SKM-1 treated with dmso at 0.1 percent for 144 hours (cell line): Measurements from ENCODE around the gene OSM.
A peak's percentile ranks its signal among the peaks of the same experiment; 100 is the strongest.

Experiments used
- DNase-seq: peaks from one replicate; lab custom pipeline; 2025; ENCODE audit not compliant: unreplicated experiment; lab: John Stamatoyannopoulos, UW

OSM gene

DNA sequence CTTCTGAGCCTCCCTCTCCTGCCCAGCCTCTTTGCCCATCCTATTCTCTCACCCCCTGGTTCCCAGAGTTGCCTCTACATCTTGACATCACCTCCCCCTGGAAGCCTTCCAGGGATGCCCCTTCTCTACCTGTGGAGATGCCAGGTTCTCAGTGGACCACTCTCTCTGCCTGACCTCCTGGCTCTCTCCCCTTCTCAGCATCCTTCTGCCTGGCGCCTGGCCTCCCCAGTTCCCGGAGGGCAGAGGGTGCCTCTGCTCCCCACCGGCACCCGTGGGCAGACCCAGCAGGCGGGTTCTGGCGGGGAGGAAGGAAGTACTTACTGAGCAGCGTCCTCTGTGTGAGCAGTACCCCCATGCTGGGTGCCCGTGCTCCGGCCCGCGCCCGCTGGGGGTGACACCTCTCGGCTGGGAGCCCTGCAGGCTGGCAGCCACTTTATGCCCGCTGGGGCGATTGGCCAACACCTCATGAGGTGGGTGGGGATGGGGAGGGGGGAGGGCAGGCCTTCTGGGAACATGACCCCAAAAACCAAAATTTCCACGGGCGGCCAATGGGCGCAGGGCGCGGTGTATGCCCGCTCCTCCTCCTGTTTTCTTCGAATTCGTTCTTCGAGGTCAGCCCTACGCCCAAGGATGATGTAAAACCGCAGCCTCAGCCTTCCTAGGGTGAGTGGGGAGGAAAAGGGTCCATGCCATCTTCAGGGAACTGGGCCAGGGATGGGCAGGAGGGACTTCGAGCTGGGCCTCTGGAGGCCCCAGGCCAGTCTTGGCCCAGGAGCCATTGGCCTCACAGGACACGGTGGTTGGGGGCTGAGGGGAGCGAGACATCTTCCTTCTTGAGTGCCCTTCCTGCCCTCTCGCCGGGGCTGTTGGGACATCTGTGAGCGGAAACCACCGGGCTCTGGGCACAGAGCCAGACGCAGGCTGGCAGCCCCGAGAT, at the start of gene OSM:
OSM (minus strand) TSS at position 407 of the 937 bp plus-strand sequence; CDS start at position 355, 52 bp downstream.
- peak; percentile 84 for DNase-seq

DNA sequence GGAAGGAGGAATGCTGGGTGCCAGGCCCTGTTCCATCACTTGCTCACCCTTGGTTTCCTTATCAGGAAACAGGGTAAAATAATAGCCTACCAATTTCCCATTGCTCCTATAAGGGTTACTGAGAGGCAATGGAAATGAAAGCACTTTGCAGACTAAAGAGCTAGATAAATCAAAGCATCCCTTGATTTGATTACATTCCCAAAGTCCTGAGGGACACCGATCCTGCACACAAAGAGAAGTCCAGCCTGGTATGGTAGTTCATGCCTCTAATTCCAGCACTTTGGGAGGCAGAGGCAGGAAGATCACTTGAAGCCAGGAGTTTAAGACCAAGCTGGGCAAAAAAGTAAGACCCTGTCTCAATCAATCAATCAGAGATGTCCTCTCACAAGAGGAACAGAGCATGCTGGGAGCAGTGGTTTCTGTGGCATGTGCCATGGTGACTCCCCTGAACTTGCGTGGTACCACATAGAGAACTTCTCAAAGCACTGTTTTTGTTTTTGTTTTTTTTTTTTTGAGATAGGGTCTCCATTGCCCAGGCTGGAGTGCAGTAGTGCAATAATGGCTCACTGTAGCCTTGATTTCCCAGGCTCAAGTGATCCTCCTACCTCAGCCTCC, 49.4 kb upstream of the OSM start:
- no peak for DNase-seq

DNA sequence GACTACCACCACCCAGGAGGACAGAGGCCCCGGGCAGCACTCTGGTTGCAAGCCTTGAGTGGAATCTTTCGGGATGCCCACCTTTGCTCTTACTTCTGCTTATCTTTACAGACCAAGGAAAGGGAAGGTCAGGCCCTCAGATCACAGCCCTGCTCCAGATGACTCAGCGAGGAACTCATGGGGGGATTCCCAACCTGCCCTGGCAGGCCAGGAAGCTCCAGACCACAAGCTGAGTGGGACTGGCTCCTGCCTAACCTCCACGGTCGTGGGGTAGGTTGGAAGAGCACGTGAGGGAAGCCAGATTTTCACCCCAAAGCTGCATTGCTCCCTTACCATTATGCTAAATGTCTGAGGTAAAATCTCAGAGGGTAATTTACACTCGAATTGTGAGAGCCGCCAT, 48.3 kb upstream of the OSM start:
- no peak for DNase-seq

DNA sequence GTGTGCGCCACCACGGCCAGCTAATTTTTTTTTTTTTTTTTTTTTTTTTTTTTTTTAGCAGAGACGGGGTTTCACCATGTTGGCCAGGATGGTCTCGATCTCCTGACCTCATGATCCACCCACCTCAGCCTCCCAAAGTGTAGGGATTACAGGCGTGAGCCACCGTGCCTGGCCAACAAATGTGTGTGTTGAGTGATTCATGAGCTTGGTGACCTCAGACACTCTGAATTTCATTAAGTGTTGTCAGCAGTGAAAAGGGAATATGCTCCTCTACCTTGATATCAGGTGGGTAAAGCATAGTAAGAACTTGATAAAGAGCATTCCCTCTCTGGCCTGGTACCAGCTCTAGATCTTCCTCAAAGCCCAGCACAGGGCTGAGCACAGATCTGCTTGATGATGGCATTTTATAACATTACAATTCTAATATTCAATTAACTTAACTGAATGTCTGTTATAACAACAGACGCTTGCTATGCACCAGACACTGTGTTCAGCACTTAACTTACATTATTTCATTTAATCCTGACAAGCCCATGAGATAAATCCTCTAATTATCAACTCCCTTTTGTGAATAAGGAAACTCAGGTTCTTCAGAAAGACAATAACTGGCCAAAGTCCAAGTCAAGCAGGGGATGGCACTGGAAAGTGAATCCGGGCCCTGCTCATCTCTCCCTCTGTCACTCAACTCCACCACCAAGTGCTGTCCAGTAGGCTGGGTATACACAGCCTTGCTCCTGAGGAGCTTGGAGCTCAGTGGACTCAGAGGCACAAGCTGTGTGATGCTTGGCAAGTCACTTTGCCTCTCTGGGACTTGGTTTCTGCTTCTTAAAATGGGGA, 47.1 kb upstream of the OSM start:
- no peak for DNase-seq

DNA sequence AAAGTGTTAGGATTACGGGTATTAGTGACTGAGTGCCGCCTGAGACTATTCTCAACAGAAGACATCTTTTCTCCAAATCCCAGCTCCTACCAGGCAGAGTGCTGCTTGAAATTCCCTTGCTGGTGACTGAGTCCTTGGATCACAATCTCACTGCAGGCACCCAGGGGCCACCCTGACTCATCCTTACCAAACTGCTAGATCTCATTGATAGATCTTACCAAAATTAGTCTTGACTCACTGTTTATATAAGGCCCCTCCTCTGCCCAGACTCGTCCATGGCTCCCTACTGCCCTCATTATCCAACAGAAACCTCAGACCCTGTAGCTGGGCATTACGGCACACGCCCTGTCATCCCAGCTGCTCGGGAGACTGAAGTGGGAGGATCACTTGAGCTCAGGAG, 45.4 kb upstream of the OSM start:
- no peak for DNase-seq

DNA sequence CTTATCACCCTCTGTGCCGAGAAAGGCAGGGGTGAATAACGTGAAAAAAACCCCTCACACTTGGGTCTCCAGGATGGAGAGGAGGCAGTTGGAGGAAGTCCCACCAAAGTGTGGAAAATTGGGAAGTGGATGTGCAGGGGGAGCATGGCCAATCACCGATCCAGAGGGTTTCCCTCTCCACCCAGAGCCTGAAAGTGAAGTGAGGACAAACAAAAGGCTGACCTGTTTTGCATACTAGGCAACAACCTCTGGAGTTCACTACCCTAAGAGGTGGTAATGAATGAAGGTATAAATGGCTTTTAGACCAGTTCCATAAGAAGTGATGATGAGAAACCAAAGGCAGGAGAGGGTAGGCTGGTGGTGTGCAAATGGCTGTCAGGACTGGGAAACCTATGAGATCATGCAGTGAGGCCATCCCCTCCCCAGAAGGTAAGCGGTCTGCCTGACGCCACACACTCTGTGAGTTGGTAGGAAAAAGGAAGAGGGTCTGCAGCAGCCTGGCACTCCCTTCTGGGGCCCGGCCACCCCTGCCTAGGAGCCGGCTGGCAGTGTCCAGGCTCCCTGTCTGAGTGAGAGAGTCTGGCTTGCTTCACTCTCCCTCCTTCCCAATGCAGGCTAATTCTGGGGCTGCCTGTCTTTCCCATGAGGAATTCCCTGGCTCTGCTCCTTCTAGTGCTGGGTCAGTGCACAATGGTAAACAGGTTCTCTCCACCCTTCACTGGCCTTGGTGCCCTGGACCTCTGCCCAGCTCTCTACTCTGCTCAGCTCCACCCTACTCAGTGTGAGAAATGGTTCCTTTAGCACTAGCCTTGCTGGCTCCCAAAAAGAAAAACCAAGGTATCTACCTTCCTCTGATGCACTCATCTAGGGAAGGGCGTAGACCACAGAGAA, 44.5 kb upstream of the OSM start:
- no peak for DNase-seq

DNA sequence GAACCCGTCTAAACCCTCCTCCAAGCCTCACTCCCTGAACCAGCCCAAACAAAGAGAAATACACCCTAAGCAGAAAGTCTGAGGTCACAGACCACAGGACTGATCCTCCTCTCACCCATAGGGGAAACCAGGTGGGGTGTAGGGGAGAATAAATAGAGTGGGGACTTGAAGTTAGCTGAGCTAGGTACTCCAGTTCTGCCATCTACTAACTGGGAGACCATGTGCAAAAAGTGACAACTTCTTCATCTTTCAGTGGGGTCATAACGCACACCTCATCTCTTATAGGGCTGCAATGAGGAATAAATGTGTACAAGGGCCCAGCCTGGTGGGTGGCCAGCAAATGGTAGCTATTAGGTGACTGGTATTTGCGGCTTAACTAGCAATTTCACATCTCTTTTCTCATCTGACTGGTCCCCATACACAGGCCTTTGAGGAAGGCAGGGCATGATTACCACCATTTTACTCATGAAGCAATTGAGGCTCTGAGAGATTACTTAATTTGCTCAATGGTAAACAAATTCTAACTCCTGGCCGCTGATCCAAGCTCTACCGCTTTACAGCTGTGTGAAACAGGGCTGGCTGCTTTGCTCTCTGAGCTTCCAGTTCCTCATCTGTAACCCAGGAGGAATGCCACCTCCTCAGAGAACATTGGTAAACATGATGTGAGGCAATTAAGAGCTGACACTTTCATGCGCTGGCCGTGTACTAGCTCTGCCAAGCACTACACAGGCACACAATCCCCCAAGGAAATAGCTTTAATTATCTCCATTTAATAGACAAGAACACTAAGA, 43.5 kb upstream of the OSM start:
- peak; percentile 73 for DNase-seq

DNA sequence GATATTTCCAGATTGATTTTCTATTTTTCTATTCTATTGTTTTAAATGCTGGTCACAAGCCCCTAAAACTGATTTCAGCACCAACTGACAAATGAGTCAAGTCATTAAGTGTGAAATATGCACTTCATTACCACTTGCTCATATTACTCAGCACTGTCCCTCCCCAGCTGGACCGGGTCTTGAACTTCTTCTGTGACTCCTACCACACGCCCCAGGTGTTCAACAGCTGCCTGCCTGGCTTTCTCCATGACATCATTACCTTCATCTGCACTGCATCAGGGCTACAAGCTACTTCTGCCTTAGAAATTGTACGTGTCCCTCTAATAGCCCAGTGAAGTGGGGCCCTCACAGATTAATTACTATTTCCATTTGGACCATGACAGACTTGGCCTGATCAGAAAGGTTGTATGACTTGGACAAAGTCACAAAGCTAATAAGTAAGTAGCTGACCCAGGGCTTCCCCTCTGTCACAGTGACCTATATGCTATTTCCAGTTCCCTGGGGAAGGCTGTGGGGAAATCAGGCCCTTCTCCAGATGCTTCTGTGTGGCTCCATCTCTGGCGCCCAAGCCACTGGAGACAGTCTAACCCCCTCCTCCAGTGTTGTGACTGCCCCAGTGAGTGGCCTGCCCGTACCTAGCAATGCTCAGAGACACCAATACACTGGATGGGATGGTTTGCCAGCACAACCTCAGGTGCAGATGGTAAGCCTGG, 42.0 kb upstream of the OSM start:
- DNase-seq: no peak

DNA sequence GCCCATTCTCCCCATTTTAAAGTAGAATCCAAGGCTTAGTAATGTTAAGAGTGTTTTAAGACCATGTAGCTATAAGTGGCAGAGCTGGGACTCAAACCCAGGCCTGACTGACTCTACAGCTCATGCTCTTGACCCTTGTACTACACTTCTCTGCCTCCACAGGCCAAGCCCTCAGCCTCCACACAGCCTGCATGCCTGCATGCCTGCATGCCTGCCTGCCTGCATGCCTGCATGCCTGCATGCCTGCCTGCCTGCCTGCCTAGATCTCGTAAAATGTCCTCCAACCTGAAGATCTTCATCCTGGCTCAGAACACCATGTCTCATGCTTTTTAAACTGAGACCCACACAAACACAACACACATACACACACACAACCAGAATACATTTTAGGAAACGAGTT, 41.4 kb upstream of the OSM start:
- no peak for DNase-seq

DNA sequence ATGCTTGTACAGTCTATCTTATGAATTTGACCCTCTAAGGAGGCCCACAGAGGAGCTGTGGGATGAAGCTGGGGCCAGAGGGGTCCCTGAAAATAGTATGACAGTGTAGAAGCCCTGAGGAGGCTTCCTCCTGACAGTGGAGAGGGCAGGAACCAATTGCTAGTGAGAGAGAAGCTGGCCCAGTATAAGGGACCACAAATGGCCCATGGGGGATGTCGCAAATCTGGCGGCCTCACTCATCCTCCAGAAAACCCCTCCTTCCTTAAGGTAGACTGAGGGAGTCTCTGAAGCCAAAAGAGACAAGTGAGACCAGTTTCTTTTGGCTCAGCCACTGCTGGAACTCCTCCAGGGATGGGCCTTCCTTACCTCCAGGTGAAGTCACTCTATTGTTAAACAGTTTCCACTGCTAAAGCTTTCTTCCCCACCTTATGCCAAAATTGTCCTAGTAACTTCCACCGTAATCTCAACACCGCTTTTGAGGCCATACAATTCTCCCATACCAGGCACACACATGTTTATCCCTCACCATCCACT, 40.5 kb upstream of the OSM start:
- DNase-seq: no peak

DNA sequence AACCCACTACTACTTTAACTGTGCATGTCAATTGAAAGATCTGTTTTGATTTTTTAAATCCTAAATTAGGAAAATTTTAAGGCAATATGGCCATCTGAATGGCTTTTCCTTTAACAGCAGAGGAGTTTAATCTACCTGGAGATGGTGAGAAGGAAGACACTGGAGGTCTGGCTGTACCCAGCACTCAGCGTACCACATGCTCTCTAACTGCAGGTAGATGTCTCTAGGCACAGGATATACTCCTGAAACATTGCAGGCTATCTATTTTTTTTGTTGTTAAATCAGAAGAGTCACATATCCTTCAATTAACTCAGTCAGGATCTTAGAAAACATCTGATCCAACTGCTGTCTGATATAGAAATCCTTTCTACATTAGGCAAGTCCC, 40.0 kb upstream of the OSM start:
- DNase-seq: no peak

DNA sequence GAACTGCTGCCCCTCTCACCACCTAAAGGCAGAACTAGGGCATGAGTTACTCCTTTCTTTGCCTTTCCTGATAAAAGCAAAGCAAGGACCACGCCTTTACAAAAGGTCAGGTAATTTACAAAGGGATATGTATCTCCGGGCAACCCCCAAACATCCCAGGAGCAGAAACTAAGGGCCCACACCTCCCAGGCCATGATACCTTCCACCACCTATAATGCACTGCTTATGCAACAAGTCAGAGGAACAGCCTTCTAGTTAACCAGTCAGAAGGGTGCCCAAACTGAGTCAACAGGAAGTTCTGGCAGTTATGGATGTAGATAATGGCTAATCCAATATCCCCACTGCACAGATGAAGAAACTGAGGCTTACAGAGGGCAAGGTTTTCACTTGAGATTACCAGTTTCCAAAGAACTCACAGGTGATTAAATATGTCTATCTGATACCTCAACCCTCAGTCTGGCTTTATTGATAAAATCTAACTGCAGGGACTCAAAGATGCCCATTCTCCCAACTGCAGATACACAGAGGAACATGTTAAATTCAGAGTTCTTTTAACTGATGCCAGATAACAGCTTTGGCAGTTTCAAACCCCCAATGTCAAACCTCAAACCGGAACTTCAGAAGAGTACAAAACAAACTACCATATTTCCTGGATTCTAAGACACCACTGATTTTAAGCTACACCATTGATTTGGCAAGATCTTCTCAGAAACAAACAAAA, 39.4 kb upstream of the OSM start:
- peak; percentile 51 for DNase-seq

DNA sequence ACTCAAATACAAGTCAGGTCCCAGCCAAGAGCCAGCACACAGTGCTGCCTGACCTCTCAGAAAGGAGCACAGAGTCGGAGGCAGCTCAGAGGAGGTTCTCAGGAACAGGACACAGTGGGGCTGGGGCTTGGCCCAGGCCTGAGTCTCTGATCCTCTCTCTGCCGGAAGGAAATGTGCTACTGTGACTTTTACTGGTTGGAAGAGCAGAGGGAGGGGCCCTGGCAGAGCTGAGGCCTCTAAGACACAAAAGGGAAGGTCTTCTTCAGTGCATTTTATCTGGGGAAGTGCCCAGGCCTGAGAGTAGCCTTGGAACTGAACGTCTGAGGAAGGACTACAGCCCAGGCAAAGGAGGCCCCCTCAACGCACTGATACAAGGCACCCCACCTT, 38.9 kb upstream of the OSM start:
- DNase-seq: peak; percentile 90

DNA sequence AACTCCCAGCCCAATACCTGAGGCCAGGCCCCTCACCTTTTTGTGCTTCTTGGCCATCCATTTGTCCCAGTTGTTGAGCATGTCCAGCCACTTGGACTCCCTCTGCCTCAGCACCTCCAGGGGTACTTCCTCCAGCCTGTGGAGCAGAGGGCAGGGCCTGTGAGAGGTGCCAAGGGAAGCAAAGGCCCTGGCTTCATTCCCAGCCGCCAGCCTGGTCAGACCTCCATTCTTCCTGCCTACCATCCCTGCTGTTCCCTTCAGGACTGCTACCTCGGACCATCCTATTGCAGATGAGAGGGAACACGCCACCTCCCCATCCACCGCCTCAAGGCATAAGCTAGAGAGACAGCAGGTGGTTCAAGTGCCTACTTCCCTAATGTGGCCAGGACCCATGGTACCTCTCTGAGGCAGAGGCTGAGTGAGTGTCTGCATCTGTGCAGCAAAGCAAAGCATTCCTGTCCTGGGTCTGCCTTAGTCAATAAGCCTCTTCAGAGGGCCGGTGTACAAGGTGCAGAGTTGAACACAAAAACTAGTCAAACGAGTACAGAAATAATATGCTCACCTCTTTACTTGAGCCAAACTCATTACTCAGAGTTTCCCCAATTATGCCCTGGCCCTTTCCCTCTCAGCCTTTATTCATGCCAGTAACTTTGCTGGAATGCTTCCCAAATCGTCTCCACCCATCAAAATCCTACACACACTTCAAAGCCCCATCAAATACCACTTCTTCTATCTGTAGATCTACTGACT, 38.0 kb upstream of the OSM start:
- no peak for DNase-seq

DNA sequence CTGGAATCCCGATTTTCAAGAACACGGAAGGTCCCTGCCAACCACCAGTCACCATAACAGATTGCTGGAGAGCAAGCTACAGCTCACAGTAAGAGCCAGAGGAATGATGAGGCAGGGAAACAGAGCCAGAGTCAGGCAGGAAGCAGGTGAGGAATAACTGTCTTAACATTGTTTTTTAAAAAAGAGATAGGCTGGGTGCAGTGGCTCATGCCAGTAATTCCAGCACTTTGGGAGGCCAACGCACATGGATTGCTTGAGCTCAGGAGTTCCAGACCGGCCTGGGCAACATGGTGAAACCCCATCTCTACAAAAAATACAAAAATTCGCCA, 36.1 kb upstream of the OSM start:
- no peak for DNase-seq

DNA sequence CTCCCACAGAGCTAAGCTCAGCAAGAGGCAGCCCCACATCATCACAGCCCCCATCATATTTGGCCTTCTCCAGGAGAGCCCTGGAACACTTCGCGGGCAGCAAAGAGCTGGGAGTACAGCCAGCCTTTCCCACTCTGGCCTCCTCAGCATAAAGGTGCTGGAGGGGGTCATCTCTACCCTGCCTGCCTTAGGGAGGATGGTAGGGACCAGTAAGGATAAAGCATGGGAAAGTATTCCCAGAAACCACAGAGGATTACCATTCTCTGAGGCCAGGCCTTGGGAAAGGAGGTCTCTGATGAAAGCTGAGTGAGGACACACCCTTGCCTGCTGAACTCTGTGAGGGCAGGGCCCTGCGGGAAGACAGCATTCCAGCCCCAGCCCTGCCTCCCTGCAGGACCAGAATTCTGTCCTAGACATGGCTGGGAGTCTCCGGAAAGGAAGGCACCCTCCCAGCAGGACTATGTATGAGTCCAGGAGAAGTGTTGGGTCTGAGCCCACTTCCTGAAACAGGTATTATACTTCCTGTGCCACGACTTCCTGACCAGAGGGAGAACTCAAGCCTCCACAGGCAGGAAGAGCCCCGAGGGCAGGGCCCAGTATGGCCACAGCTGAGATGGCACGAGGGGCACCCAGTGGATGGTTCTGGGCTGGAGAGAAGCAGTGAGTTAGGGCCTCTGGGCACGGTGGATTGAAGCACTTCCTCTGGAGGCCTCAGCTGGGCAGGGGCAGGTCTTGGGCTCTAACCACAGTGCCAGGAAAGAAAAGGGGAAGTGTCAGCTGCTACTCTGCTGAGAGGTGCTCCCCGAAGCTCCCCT, 35.6 kb upstream of the OSM start:
- DNase-seq: peak; percentile 83

DNA sequence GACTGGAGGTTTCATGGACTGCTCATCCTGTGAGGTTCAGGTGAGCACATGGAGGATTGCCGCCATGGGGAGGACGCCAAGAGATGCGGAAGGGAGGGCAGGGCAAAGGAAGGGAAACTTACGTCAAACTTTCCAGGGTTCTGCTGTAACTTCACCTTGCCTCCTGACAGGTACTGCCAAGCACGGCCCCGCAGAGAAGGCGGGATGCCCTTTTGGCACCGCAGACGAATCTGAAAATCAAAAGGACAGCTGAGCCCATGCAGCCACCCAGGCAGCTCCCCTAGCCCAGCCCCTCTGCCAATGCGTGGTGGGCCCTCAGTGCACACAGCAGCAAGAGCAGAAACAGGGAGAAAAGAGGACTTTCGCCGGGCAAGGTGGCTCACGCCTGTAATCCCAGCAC, 32.7 kb upstream of the OSM start:
- no peak for DNase-seq
